WTC11 (cell line): ENCODE measurements around the gene ZNF398. TPM values are rescaled to one million over a fixed set of nuclear protein-coding genes. Genes with fewer than 3 reads are reported as not detected.

ENCODE experiments used
- AFF4 ChIP-seq: sonication (generic); formaldehyde crosslinking; IDR thresholded peaks from 2 replicates; pipeline ENCODE4 v1.8.1; 2023; ENCODE audit warnings: mild to moderate bottlenecking, missing genetic modification reagents, borderline replicate concordance
- ATF2 ChIP-seq: sonication (generic); formaldehyde crosslinking; IDR thresholded peaks from 2 replicates; pipeline ENCODE4 v1.8.1; 2022; ENCODE audit warnings: low read depth, missing genetic modification reagents, borderline replicate concordance
- ATF6 ChIP-seq: sonication (generic); formaldehyde crosslinking; IDR thresholded peaks from 2 replicates; pipeline ENCODE4 v1.8.1; 2023; ENCODE audit warnings: mild to moderate bottlenecking, missing genetic modification reagents
- CREM ChIP-seq: sonication (generic); formaldehyde crosslinking; IDR thresholded peaks from 2 replicates; pipeline ENCODE4 v1.8.1; 2022; ENCODE audit warnings: mild to moderate bottlenecking, missing genetic modification reagents, moderate library complexity
- ETV6 ChIP-seq: sonication (generic); formaldehyde crosslinking; IDR thresholded peaks from 2 replicates; pipeline ENCODE4 v1.8.1; 2022; ENCODE audit warnings: mild to moderate bottlenecking, missing genetic modification reagents
- FOXJ3 ChIP-seq: sonication (generic); formaldehyde crosslinking; IDR thresholded peaks from 2 replicates; pipeline ENCODE4 v1.9.0; 2021; ENCODE audit warnings: missing genetic modification reagents, mild to moderate bottlenecking, borderline replicate concordance
- GABPB1 ChIP-seq: sonication (generic); formaldehyde crosslinking; IDR thresholded peaks from 2 replicates; pipeline ENCODE4 v1.8.1; 2023; ENCODE audit warnings: mild to moderate bottlenecking, missing genetic modification reagents
- GTF2I ChIP-seq: fragments of 250-450 bp; sonication (Bioruptor Pico); conservative IDR thresholded peaks from 2 replicates; pipeline ENCODE4 v1.4.0; 2021; ENCODE audit warnings: mild to moderate bottlenecking
- HMGA2 ChIP-seq: fragments of 250-450 bp; sonication (Bioruptor Pico); IDR thresholded peaks from 2 replicates; pipeline ENCODE4 v1.4.0; 2021; ENCODE audit warnings: mild to moderate bottlenecking, moderate library complexity
- MYBL2 ChIP-seq: sonication (generic); formaldehyde crosslinking; IDR thresholded peaks from 2 replicates; pipeline ENCODE4 v1.8.1; 2023; ENCODE audit warnings: mild to moderate bottlenecking, moderate library complexity, missing genetic modification reagents
- NFE2L1 ChIP-seq: sonication (generic); formaldehyde crosslinking; IDR thresholded peaks from 2 replicates; pipeline ENCODE4 v1.8.1; 2023; ENCODE audit warnings: missing genetic modification reagents
- NFYB ChIP-seq: sonication (generic); formaldehyde crosslinking; conservative IDR thresholded peaks from 2 replicates; pipeline ENCODE4 v1.8.0; 2022; ENCODE audit warnings: low read depth, missing genetic modification reagents
- NR1H2 ChIP-seq: sonication (generic); formaldehyde crosslinking; IDR thresholded peaks from 2 replicates; pipeline ENCODE4 v1.9.0; 2021; ENCODE audit warnings: mild to moderate bottlenecking, moderate library complexity, missing genetic modification reagents
- NR2C2 ChIP-seq: sonication (generic); formaldehyde crosslinking; IDR thresholded peaks from 2 replicates; pipeline ENCODE4 v1.8.0; 2022; ENCODE audit warnings: mild to moderate bottlenecking, missing genetic modification reagents
- NR3C1 ChIP-seq: sonication (generic); formaldehyde crosslinking; conservative IDR thresholded peaks from 2 replicates; pipeline ENCODE4 v1.8.1; 2023; ENCODE audit warnings: low read depth, mild to moderate bottlenecking, missing genetic modification reagents
- SP1 ChIP-seq: sonication (generic); formaldehyde crosslinking; conservative IDR thresholded peaks from 2 replicates; pipeline ENCODE4 v1.8.1; 2022; ENCODE audit warnings: missing genetic modification reagents
- TEAD1 ChIP-seq: sonication (generic); formaldehyde crosslinking; IDR thresholded peaks from 2 replicates; pipeline ENCODE4 v1.8.0; 2022; ENCODE audit warnings: mild to moderate bottlenecking, missing genetic modification reagents
- USF1 ChIP-seq: sonication (generic); formaldehyde crosslinking; IDR thresholded peaks from 2 replicates; pipeline ENCODE4 v1.8.0; 2022; ENCODE audit warnings: mild to moderate bottlenecking, missing genetic modification reagents
- USF2 ChIP-seq: sonication (generic); formaldehyde crosslinking; IDR thresholded peaks from 2 replicates; pipeline ENCODE4 v1.8.1; 2023; ENCODE audit warnings: mild to moderate bottlenecking, missing genetic modification reagents, moderate library complexity
- ZNF138 ChIP-seq: sonication (generic); formaldehyde crosslinking; conservative IDR thresholded peaks from 2 replicates; pipeline ENCODE4 v1.8.1; 2022; ENCODE audit warnings: mild to moderate bottlenecking, moderate library complexity, missing genetic modification reagents
- ZNF263 ChIP-seq: sonication (generic); formaldehyde crosslinking; IDR thresholded peaks from 2 replicates; pipeline ENCODE4 v1.8.1; 2022; ENCODE audit warnings: low read depth, mild to moderate bottlenecking, moderate library complexity, missing genetic modification reagents
- ZNF317 ChIP-seq: sonication (generic); formaldehyde crosslinking; IDR thresholded peaks from 2 replicates; pipeline ENCODE4 v1.8.1; 2023; ENCODE audit warnings: low read depth, mild to moderate bottlenecking, moderate library complexity, missing genetic modification reagents, borderline replicate concordance
- ZNF425 ChIP-seq: fragments of 250-450 bp; sonication (Bioruptor Pico); conservative IDR thresholded peaks from 2 replicates; pipeline ENCODE4 v1.9.0; 2021; ENCODE audit warnings: mild to moderate bottlenecking
- ZNF512 ChIP-seq: sonication (generic); formaldehyde crosslinking; IDR thresholded peaks from 2 replicates; pipeline ENCODE4 v1.8.1; 2022; ENCODE audit warnings: missing genetic modification reagents, borderline replicate concordance
- ZNF671 ChIP-seq: fragments of 250-450 bp; sonication (Bioruptor Pico); IDR thresholded peaks from 2 replicates; pipeline ENCODE4 v1.8.0; 2021; ENCODE audit warnings: mild to moderate bottlenecking
- ZSCAN18 ChIP-seq: fragments of 250-450 bp; sonication (Bioruptor Pico); IDR thresholded peaks from 2 replicates; pipeline ENCODE4 v2.1.2; 2022; ENCODE audit warnings: mild to moderate bottlenecking, moderate library complexity
- total RNA-seq: library from RNA; stranded (reverse); gene quantifications from 3 replicates; pipeline ENCODE4 v1.2.3, GENCODE V29; 2021

ZNF398 gene
- total RNA-seq, 1 experiment from 2014 or later: 63.2 TPM

GRCh38 chr7:149147072-149147751 lies at the start of gene ZNF398 (continued):
- TF ChIP-seq AFF4 (CRISPR knock-in tag) (no peak), HMGA2 (CRISPR knock-in tag) (no peak), ZNF317 (no peak), NFE2L1 (CRISPR knock-in tag) (no peak), NFYB (no peak), MYBL2 (CRISPR knock-in tag) (0 out of 2 replicates have a peak, but pooled peaks have one; percentile 33), CREM (no peak), GABPB1 (CRISPR knock-in tag) (no peak), USF1 (CRISPR knock-in tag) (no peak), ETV6 (no peak; the same call in 1 of the 2 replicates), TEAD1 (no peak; the same call in none of the 2 replicates), USF2 (CRISPR knock-in tag) (no peak), ZNF671 (CRISPR knock-in tag) (no peak), ATF2 (CRISPR knock-in tag) (no peak), SP1 (peak; percentile 63), ZNF138 (CRISPR knock-in tag) (no peak), FOXJ3 (no peak), NR1H2 (CRISPR knock-in tag) (no peak), ZNF263 (CRISPR knock-in tag) (no peak), ZSCAN18 (no peak), ZNF512 (CRISPR knock-in tag) (no peak), GTF2I (CRISPR knock-in tag) (no peak), NR2C2 (CRISPR knock-in tag) (no peak), ZNF425 (no peak), ATF6 (no peak), NR3C1 (CRISPR knock-in tag) (no peak)
